Epithelial cell of proximal tubule (primary cell): ENCODE results near the gene STUM. TPM values are rescaled to one million over a fixed set of nuclear protein-coding genes. Genes with fewer than 3 reads are reported as not detected.

Source experiments
- DNase-seq: peaks from one replicate; pipeline ENCODE4 v3.0.0-alpha.2; 2011; ENCODE audit warnings: low read depth
- H3K4me3 ChIP-seq: 2 replicates; pipeline ENCODE4 v1.5.1; 2011; ENCODE audit warnings: low read depth, mild to moderate bottlenecking, low read length
- CTCF ChIP-seq: conservative IDR thresholded peaks from 2 replicates; pipeline ENCODE4 v1.5.1; 2012; ENCODE audit warnings: low read depth, mild to moderate bottlenecking, low read length
- total RNA-seq: library from RNA; depleted of rRNA; stranded (reverse); fragments of >200 nt; gene quantifications from 2 replicates; pipeline ENCODE4 v1.2.3, GENCODE V29; 2015

The STUM gene
- total RNA-seq, 1 donor from 2014 or later = under 0.01 TPM

- DNase-seq = no peak
- H3K4me3 ChIP-seq = no peak overlapping the region
- no peak for TF ChIP-seq CTCF
These were observed 26.8 kb downstream of the STUM start for GRCh38 chr1:226575436-226575720.

- H3K4me3 ChIP-seq = no peak overlapping the region
- TF ChIP-seq CTCF = no peak
- no peak for DNase-seq
These were observed 27.3 kb downstream of the STUM start for GRCh38 chr1:226575739-226576378.

GRCh38 chr1:226576601-226577000 is 28.0 kb downstream of the STUM start:
- no peak for TF ChIP-seq CTCF
- H3K4me3 ChIP-seq = no peak overlapping the region
- DNase-seq = no peak

GRCh38 chr1:226577401-226578180 is 29.0 kb downstream of the STUM start:
- TF ChIP-seq CTCF = no peak
- no peak overlapping the region for H3K4me3 ChIP-seq
- no peak for DNase-seq

GRCh38 chr1:226578946-226579578 is 30.5 kb downstream of the STUM start:
- no peak for DNase-seq
- TF ChIP-seq CTCF = no peak
- H3K4me3 ChIP-seq = no peak overlapping the region

- no peak overlapping the region for H3K4me3 ChIP-seq
- TF ChIP-seq CTCF = no peak
- DNase-seq = no peak
These were observed 31.3 kb downstream of the STUM start for GRCh38 chr1:226579781-226580323.
